GM12873 (cell line): Measurements from ENCODE around the gene PTPRA.

Experiments
- TF ChIP-seq, protein P1 (sequence below): IDR thresholded peaks from 2 replicates; pipeline ENCODE4 v1.5.1; 2012; ENCODE audit warnings: low read depth, mild to moderate bottlenecking, moderate library complexity, low read length, control low read depth; ENCODE audit not compliant: insufficient read depth; ENCODE audit errors: missing control alignments

The PTPRA gene

DNA sequence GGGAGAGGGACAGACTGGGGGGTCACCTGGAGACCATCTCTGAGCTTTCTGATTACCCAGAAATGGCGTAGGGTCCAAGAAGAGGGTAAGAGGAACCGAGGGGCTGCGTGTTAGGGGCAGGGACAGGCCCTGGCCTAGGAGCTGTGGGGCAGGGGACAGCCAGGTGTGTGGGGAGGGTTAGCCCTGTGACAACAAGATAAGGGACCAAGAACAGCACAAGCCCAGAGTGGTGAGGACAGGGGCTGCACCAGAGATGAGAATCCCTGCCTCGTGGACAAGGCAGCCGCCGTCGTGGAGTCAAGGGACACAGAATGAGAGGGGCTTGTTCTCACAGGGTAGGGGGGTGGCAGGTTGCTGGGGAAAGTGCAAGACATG, 211.7 kb downstream of the PTPRA start:
- TF ChIP-seq, protein P1, sequence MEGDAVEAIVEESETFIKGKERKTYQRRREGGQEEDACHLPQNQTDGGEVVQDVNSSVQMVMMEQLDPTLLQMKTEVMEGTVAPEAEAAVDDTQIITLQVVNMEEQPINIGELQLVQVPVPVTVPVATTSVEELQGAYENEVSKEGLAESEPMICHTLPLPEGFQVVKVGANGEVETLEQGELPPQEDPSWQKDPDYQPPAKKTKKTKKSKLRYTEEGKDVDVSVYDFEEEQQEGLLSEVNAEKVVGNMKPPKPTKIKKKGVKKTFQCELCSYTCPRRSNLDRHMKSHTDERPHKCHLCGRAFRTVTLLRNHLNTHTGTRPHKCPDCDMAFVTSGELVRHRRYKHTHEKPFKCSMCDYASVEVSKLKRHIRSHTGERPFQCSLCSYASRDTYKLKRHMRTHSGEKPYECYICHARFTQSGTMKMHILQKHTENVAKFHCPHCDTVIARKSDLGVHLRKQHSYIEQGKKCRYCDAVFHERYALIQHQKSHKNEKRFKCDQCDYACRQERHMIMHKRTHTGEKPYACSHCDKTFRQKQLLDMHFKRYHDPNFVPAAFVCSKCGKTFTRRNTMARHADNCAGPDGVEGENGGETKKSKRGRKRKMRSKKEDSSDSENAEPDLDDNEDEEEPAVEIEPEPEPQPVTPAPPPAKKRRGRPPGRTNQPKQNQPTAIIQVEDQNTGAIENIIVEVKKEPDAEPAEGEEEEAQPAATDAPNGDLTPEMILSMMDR, result no peak

DNA sequence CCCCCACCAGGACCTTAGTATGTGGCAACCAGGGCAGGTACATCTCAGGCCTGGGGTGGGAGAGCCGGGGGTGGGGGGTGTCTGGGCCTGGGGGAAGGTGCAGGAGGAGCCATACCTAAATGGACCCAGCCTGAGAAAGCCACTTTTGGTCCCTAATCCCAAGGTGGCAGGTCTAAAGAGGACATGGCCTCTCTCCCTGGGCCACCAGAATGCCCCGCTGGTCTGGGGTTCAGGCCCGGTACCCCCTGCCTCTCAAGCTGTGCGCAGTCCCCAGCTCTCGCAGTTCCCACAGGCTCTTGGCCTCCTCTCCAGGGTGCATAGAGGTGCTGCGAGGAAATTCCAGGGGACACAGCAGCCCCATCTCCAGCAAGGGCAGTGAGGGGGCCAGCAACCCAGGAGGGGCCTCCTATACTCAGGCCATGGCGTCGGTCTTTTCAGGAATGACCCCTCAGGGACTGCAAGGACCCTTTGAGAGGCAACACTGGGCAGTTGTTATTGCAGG, 212.3 kb downstream of the PTPRA start:
- TF ChIP-seq, protein P1, result no peak

DNA sequence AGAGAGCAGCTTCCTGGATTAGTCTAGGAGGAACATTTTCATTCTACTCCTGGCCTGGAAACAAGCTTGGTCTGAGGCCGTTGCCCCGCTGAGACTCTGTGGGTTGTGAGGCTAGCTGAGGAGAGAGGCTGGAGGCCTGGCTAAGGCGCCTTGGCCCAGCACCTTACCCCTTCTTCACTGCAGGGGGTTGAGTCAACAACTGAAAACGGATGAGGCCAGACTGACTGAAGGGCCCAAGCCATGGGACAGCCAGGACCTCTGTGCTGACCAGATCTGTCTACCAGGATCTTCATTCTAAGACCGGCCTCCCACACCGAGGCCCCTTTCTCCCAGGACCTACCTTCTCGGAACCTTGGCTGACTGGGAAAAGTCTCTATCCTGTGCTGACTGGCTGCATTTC, 214.8 kb downstream of the PTPRA start:
- TF ChIP-seq, protein P1, result no peak
